HG03064 (cell line): ENCODE results near the gene HSDL2.
"Not testable (repeated sequence)": the region's sequence is repeated elsewhere in the genome, so short reads cannot be mapped to it uniquely, and the experiment has no call there.

Experiments used
- ATAC-seq: cut with Tn5 transposase; IDR thresholded peaks from one replicate; pipeline ENCODE4 v1.9.1; 2021; ENCODE audit warnings: low read depth; ENCODE audit not compliant: unreplicated experiment

HSDL2 gene

DNA sequence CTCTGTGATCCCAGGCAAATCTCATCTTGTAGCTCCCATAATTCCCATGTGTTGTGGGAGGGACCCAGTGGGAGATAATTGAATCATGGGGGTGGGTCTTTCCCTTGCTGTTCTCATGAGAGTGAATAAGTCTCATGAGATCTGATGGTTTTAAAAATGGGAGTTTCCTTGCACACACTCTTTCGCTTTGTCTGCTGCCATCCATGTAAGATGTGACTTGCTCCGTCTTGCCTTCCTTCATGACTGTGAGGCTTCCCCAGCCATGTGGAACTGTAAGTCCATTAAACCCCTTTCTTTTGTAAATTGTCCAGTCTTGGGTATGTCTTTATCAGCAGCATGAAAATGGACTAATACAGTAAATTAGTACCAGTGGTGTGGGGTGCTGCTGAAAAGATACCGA is 14.7 kb upstream of the HSDL2 start:
- not testable (repeated sequence) for ATAC-seq

GRCh38 chr9:112366591-112366990 is 13.3 kb upstream of the HSDL2 start:
- ATAC-seq: no peak

GRCh38 chr9:112367465-112367864 is 12.4 kb upstream of the HSDL2 start:
- ATAC-seq: no peak

- ATAC-seq: no peak
Measured at GRCh38 chr9:112369817-112370216, 10.1 kb upstream of the HSDL2 start.

GRCh38 chr9:112371060-112371459 is 8.8 kb upstream of the HSDL2 start:
- no peak for ATAC-seq

DNA sequence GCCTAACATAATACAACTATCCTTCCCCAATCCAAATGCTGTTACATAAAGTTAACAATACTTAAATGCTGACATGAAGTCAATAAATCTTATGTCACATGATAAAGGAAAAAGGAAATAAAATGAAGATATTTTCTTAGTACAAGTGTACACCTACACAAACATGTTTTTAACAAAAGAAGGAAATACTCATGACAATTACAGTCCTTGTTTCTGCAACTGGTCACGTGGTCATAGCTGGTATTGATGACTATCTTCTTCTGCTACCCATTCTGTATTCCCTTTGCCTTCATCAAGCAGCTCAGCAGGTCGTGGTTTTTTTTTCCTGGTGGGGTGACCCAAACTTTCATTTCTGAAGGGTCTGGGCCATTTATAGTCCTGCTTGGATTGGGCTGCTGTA is 6.2 kb upstream of the HSDL2 start:
- ATAC-seq: not testable (repeated sequence)

DNA sequence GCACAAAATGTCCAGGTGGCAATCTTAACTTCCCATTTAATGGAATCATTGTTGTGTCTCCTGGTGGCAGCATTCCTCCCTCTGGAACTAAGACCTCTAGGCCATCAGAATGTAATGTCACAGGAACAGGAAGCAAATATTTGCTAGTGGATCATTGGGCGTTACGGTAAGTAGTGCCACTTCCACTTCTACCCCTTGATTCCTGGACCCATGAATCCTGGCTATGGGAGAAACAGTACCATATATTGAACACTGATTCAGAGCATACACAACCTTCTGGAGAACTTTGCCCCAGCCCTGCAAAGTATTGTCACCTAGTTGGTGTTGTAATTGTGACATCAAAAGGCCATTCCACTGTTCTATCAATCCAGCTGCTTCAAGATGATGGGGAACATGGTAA is 5.7 kb upstream of the HSDL2 start:
- ATAC-seq: not testable (repeated sequence)

- ATAC-seq: no peak
Measured at GRCh38 chr9:112375361-112375760, 4.5 kb upstream of the HSDL2 start.

GRCh38 chr9:112377087-112377486 is 2.8 kb upstream of the HSDL2 start:
- ATAC-seq: no peak

GRCh38 chr9:112377684-112378327 is 2.1 kb upstream of the HSDL2 start:
- ATAC-seq: no peak

- peak; percentile 5 for ATAC-seq
Measured at GRCh38 chr9:112378328-112379176, 1.4 kb upstream of the HSDL2 start.

- ATAC-seq: peak; percentile 76
Measured at GRCh38 chr9:112379177-112380101, 469 bp upstream of the HSDL2 start.

DNA sequence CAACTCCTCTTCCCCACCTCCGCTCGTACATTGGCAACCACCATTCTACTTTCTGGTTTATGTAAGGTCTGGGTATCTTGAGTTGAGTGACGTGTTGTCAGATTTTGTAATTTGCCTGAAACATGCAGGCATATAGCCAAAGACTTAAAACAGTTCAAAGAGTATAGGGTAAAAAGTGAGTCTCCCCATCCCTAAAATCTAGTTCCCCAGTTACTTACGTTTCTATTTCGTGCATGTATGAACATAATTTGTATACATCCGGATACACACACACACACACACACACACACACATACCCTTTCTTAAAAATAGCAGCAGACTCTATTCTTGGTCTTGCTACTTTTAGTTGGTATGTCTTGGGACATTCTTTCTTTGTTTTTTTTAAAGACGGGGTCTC is 915 bp downstream of the HSDL2 start:
- no peak for ATAC-seq

GRCh38 chr9:112382066-112382465 is 2.2 kb downstream of the HSDL2 start:
- ATAC-seq: no peak

GRCh38 chr9:112382501-112383364 is 2.8 kb downstream of the HSDL2 start:
- no peak for ATAC-seq

GRCh38 chr9:112384219-112384618 is 4.3 kb downstream of the HSDL2 start:
- no peak for ATAC-seq

DNA sequence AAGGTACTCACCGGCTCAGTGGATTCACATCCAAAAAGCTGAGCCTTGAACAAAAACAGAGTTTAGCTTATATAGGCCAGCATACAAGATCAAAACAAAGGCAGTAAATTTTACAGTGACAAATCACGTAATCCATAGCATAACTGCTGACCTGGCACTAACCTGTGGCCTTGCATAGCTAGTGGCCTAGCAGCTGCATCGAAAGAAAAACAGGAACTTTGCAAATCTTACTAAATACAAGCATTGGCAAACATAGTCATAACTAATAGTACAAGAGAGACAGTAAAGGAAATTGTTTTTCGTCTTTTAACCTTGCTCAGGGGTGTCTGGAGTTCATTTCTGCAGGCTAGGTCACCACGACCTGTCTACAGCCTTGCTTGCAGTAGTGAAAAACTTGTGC is 4.8 kb downstream of the HSDL2 start:
- ATAC-seq: no peak

DNA sequence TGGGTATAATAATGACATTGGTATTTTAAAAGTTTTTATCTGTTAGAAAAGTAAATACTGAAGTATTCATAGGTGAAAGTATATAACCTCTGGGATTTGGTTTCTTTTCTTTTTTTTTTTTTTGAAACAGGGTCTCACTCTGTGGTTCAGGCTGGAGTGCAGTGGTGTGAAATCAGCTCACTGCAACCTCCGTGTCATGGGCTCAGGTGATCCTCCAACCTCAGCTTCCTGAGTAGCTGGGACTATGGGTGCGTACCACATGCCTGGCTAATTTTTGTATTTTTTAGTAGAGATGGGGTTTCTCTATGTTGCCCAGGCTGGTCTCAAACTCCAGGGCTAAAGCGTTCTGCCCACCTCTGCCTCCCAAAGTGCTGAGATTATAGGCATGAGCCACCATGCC is 7.2 kb downstream of the HSDL2 start:
- ATAC-seq: no peak

DNA sequence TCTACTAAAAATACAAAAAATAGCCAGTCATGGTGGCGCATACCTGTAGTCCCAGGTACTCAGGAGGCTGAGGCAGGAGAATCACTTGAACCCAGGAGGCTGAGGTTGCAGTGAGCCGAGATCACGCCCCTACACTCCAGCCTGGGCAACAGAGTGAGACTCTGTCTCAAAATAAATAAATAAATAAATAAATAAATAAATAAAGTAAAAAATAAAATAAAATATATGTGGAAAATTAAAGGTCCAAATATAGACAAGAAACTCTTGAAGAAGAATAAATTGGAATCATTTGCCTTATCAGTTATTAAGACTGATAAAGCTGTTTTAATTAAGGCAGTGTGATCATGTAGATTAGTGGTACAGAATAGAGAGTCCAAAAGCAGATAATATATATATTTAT is 10.0 kb downstream of the HSDL2 start:
- ATAC-seq: not testable (repeated sequence)

DNA sequence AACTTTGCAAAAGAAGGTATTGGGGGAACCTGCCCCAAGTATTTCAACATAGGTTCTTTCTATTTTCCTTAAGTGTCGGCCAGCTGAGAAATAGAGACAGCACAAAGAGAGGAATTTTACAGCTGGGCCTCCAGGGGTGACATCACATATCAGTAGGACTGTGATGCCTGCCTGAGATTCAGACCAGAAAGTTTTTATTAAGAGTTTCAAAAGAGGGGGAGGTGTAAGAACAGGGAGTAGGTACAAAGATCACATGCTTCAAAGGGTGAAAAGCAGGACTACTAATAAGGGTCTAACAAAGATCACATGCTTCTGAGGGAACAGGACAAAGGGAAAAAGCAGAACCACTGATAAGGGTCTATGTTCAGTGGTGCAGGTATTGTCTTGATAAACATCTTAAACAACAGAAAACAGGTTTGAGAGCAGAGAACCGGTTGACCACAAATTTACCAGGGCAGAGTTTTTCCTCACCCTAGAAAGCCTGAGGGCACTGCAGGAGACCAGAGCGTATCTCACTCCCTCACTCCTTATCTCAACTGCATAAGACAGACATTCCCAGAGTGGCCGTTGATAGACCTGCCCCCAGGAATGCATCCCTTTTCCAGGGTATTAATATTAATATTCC is 12.1 kb downstream of the HSDL2 start:
- not testable (repeated sequence) for ATAC-seq
